GM10266 (cell line): Measurements from ENCODE around the gene SPSB4.

Experiments
- DNase-seq: peaks from one replicate; pipeline ENCODE4 v3.0.0; 2012; ENCODE audit errors: extremely low spot score
- CTCF ChIP-seq: IDR thresholded peaks from 2 replicates; pipeline ENCODE4 v1.5.1; 2012; ENCODE audit warnings: mild to moderate bottlenecking, low read depth; ENCODE audit not compliant: control insufficient read depth, insufficient read depth; ENCODE audit errors: missing control alignments

Gene SPSB4

GRCh38 chr3:141067206-141067974, 16.2 kb downstream of the SPSB4 start:
- no peak for TF ChIP-seq CTCF
- DNase-seq: no peak

- no peak for TF ChIP-seq CTCF
Observed at GRCh38 chr3:141070229-141070628, 19.1 kb downstream of the SPSB4 start.

GRCh38 chr3:141070727-141071357, 19.7 kb downstream of the SPSB4 start:
- no peak for DNase-seq
- TF ChIP-seq CTCF: no peak

More at GRCh38 chr3:141070229-141070628, 19.1 kb downstream of the SPSB4 start:
- no peak for DNase-seq

- DNase-seq: no peak
- no peak for TF ChIP-seq CTCF
Observed at GRCh38 chr3:141071681-141072260, 20.6 kb downstream of the SPSB4 start.

GRCh38 chr3:141072950-141073349, 21.8 kb downstream of the SPSB4 start:
- no peak for TF ChIP-seq CTCF
- DNase-seq: no peak

GRCh38 chr3:141073580-141073979, 22.4 kb downstream of the SPSB4 start:
- DNase-seq: no peak
- no peak for TF ChIP-seq CTCF

GRCh38 chr3:141074529-141074928, 23.4 kb downstream of the SPSB4 start:
- DNase-seq: no peak
- no peak for TF ChIP-seq CTCF
